ENCODE data around the gene KRT26.

DNA sequence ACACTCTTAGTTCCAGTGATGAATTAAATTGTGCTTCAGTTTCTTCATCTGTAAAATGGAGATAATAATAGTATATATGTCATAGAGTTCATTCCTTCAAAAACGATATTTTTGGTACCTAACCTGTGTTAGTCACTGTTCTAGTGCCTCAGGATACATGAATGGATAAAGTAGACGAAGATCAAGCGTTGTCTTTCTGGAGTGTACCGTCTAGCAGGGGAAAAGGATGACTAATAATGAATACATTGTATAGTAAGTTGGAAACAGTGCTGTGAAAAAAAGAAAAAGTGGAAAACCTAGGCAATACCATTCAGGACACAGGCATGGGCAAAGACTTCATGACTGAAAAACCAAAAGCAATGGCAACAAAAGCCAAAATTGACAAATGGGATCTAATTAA lies 41.8 kb upstream of the KRT26 start:
- TF ChIP-seq, protein P1, sequence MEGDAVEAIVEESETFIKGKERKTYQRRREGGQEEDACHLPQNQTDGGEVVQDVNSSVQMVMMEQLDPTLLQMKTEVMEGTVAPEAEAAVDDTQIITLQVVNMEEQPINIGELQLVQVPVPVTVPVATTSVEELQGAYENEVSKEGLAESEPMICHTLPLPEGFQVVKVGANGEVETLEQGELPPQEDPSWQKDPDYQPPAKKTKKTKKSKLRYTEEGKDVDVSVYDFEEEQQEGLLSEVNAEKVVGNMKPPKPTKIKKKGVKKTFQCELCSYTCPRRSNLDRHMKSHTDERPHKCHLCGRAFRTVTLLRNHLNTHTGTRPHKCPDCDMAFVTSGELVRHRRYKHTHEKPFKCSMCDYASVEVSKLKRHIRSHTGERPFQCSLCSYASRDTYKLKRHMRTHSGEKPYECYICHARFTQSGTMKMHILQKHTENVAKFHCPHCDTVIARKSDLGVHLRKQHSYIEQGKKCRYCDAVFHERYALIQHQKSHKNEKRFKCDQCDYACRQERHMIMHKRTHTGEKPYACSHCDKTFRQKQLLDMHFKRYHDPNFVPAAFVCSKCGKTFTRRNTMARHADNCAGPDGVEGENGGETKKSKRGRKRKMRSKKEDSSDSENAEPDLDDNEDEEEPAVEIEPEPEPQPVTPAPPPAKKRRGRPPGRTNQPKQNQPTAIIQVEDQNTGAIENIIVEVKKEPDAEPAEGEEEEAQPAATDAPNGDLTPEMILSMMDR (IDR thresholded peaks at IDR 0.05; ENCODE audit: insufficient read depth, low read length, poor library complexity, severe bottlenecking): no peak
- TF ChIP-seq EZH2phosphoT487 (conservative IDR thresholded peaks at IDR 0.05; ENCODE audit: low read length): no peak

Data from SU-DHL-6 (cell line).